ENCODE results near the gene CHAF1B.

DNA sequence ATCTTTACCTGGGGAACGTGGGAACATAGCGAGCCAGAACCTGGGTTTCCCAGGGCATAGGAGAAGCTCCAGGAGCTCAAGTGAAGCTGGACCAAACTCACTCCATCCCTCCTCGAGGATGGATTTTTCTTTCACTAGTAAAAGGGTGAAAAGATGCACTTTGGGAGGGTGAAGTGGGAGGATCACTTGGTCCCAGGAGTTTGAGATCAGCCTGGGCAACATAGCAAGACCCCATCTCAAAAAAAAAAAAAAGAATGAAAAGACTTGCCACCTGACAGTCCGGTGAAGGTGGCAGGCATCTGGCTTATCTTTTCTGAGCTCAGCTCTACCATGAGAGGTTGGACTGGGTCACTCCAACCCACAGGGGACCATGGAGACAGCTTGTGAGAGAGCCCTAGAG is 42.3 kb downstream of the CHAF1B start:
- TF ChIP-seq, protein P1, sequence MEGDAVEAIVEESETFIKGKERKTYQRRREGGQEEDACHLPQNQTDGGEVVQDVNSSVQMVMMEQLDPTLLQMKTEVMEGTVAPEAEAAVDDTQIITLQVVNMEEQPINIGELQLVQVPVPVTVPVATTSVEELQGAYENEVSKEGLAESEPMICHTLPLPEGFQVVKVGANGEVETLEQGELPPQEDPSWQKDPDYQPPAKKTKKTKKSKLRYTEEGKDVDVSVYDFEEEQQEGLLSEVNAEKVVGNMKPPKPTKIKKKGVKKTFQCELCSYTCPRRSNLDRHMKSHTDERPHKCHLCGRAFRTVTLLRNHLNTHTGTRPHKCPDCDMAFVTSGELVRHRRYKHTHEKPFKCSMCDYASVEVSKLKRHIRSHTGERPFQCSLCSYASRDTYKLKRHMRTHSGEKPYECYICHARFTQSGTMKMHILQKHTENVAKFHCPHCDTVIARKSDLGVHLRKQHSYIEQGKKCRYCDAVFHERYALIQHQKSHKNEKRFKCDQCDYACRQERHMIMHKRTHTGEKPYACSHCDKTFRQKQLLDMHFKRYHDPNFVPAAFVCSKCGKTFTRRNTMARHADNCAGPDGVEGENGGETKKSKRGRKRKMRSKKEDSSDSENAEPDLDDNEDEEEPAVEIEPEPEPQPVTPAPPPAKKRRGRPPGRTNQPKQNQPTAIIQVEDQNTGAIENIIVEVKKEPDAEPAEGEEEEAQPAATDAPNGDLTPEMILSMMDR (IDR thresholded peaks at IDR 0.05) = no peak
- no peak for TF ChIP-seq POLR2A (IDR thresholded peaks at IDR 0.05)

All from testis (tissue), 2 donors.